HepG2 (cell line): ENCODE measurements around the gene RAD54L. TPM values are rescaled to one million over a fixed set of nuclear protein-coding genes. Genes with fewer than 3 reads are reported as not detected.

Experiments used
- MYC ChIP-seq: sonication (generic); formaldehyde crosslinking; IDR thresholded peaks from 2 replicates; pipeline ENCODE4 v1.9.0; 2021; ENCODE audit warnings: missing genetic modification reagents, borderline replicate concordance
- WIZ ChIP-seq: sonication (generic); formaldehyde crosslinking; IDR thresholded peaks from 2 replicates; pipeline ENCODE4 v1.5.1; 2020; ENCODE audit warnings: mild to moderate bottlenecking, missing genetic modification reagents
- ZNF205 ChIP-seq: IDR thresholded peaks from 2 replicates; pipeline ENCODE4 v1.6.1; 2018; ENCODE audit warnings: missing biosample characterization, missing genetic modification reagents
- ZNF235 ChIP-seq: sonication (generic); formaldehyde crosslinking; IDR thresholded peaks from 2 replicates; pipeline ENCODE4 v1.8.1; 2023; ENCODE audit warnings: mild to moderate bottlenecking, missing genetic modification reagents, borderline replicate concordance
- polyA plus RNA-seq, 8 experiments: library from polyadenylated mRNA; depleted of rRNA in 3 of 8; stranded (reverse) in 7 of 8; unstranded in 1 of 8; fragments of >200 nt; fragmentation: Illumina TruSeq in 4 of 8; extraction: Trizol in 4 of 8; gene quantifications; 2 replicates each; pipeline versions ENCODE4 v1.2.1 to v1.2.3, GENCODE V29; 2011 to 2016; ENCODE audit warnings: low read depth in 4 of 8, missing spikeins in 1 of 8, mixed read lengths in 1 of 8; ENCODE audit not compliant: insufficient read depth in 1 of 8
- total RNA-seq, 5 experiments: library from RNA; depleted of rRNA; stranded (reverse); fragments of >200 nt; fragmentation: Illumina TruSeq; extraction: Trizol; gene quantifications; 2 replicates each; pipeline ENCODE4 v1.2.3, GENCODE V29; 2016; ENCODE audit warnings: low read depth in 1 of 5
- TF ChIP-seq, protein P1 (sequence below): sonication (generic); formaldehyde crosslinking; IDR thresholded peaks from 2 replicates; pipeline ENCODE4 v1.5.0; 2020; ENCODE audit warnings: missing genetic modification reagents
- TF ChIP-seq, protein P2 (sequence below): sonication (generic); formaldehyde crosslinking; IDR thresholded peaks from 2 replicates; pipeline ENCODE4 v1.4.0; 2020; ENCODE audit warnings: low read depth, mild to moderate bottlenecking, missing genetic modification reagents
- TF ChIP-seq, protein P3 (sequence below): sonication (generic); formaldehyde crosslinking; IDR thresholded peaks from 2 replicates; pipeline ENCODE4 v1.4.0; 2020; ENCODE audit warnings: mild to moderate bottlenecking, missing genetic modification reagents, borderline replicate concordance

The RAD54L gene
- total and polyA plus RNA-seq, 2 of the 13 experiments (the other 11 are each of a cell fraction or from before 2014, with no cell fraction given) = 10.2 to 30.0 TPM

DNA sequence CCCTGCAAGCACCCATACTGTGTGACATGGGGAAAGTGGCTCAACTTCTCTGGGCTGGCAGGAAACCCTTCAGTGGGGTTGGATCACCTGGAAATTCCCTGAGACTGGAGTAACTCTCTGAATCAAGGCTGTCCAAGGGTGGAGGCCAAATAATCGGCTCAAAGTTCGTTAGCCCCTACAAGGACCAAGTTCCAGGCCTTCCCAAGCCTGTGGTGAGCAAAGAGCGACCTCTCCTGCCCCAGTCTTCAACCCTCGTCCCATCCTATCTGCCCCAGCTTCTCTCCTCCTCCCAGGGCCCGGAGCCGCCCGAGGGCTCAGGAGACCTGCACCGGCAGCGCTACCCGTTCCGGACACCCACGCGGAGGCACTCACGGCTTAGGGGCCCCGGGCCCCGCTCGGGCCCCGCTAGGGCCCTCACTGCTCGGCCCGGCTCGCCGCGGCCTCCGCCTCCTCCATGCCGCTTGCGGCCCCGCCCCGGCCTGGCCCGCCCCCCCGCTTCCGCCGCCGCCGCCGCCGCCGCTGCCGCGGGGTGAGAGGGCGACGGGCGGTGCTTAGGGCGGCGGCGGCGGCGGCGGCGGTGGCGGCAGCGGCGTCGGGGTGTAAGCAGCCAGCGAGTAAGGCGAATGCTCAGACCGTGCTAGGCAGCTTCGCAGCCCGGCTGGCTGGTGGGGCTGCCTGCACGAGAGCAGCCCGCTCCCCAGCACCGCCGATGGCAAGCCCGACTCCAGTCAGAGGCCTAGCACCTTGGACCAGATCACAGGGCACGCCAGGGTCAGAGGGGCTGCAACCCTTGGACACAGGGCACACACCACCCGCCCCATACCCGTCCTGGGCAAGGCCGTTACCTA, 49.4 kb upstream of the RAD54L start, which contains the start of gene POMGNT1 (continued):
- TF ChIP-seq, protein P1, sequence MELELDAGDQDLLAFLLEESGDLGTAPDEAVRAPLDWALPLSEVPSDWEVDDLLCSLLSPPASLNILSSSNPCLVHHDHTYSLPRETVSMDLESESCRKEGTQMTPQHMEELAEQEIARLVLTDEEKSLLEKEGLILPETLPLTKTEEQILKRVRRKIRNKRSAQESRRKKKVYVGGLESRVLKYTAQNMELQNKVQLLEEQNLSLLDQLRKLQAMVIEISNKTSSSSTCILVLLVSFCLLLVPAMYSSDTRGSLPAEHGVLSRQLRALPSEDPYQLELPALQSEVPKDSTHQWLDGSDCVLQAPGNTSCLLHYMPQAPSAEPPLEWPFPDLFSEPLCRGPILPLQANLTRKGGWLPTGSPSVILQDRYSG (CRISPR knock-in tag) = no peak
- TF ChIP-seq ZNF205 (CRISPR knock-in tag) (no peak), MYC (CRISPR knock-in tag) (peak; percentile 56; the same call in 1 of the 2 replicates), ZNF235 (peak; percentile 83; the same call in 1 of the 2 replicates), WIZ (no peak)
- TF ChIP-seq, protein P2, sequence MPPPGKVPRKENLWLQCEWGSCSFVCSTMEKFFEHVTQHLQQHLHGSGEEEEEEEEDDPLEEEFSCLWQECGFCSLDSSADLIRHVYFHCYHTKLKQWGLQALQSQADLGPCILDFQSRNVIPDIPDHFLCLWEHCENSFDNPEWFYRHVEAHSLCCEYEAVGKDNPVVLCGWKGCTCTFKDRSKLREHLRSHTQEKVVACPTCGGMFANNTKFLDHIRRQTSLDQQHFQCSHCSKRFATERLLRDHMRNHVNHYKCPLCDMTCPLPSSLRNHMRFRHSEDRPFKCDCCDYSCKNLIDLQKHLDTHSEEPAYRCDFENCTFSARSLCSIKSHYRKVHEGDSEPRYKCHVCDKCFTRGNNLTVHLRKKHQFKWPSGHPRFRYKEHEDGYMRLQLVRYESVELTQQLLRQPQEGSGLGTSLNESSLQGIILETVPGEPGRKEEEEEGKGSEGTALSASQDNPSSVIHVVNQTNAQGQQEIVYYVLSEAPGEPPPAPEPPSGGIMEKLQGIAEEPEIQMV = no peak
- TF ChIP-seq, protein P3, sequence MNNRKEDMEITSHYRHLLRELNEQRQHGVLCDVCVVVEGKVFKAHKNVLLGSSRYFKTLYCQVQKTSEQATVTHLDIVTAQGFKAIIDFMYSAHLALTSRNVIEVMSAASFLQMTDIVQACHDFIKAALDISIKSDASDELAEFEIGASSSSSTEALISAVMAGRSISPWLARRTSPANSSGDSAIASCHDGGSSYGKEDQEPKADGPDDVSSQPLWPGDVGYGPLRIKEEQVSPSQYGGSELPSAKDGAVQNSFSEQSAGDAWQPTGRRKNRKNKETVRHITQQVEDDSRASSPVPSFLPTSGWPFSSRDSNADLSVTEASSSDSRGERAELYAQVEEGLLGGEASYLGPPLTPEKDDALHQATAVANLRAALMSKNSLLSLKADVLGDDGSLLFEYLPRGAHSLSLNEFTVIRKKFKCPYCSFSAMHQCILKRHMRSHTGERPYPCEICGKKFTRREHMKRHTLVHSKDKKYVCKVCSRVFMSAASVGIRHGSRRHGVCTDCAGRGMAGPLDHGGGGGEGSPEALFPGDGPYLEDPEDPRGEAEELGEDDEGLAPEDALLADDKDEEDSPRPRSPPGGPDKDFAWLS = no peak
- TF ChIP-seq, all 625 proteins: peak for 126
